Measurements from ENCODE around the gene ZNF227. TPM values are rescaled to one million over a fixed set of nuclear protein-coding genes. Genes with fewer than 3 reads are reported as not detected.

The ZNF227 gene
- total RNA-seq, 2 donors from 2014 or later: 4.3 to 8.0 TPM

DNA sequence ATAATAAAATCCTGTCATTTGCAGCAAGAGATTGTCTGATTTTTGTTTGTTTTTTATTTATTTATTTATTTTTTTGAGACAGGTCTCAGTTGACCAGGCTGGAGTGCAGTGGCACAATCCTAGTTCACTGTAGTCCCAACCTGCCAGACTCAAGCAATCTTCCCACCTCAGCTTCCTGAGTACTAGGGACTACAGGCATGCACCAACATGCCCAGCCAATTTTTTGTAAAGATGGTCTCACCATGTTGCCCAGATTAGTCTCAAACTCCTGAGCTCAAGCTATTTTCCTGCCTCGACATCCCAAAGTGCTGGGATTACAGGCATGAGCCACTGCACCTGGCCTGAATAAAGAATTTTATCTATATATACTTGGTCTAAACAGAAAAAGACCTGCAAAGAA, 65.0 kb downstream of the ZNF227 start:
- intact Hi-C loops (cut with DNase I): no loop called here

DNA sequence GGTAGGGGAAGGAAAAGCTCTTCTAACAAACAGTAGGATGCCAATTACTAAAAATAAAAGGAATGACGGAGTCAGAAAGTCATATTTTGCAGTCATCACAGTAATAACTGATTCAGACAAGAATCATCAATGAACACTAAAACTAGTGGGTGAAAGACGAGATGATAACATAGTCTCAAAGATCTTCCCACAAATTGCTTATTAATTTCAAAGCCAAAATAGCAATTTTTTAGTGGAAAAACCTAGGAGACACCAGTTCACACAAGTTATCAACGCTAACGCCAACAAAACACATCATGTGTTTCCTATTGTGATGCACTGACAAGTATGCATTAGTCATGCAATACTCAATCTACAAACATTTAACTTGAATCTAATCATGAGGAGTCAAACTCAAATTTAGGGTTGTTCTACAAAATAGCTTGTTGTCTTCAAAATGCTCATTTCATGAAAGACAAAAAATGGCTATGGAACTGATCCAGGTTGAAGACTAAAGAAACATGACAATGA, 65.9 kb downstream of the ZNF227 start:
- Histone ChIP-seq H3K27me3 (no peaks in the 10 kb centered on the region), H3K36me3 (replicated peaks in 1 of 2; ENCODE audit: insufficient read depth in 1 of 2, low read depth in 2 of 2) (no peaks in the 10 kb centered on the region), H3K27ac (no peak overlapping the region), H3K9me3 (peaks cover 0 to 37% (median 0%) of the 10 kb centered on the region in 3 donors), H3K4me1 (no peaks in the 10 kb centered on the region), H3K4me3 (no peak overlapping the region)
- DNase-seq: no peak
- no peak for ATAC-seq
- intact Hi-C loops (cut with DNase I): no loop called here
- WGBS, 2 donors: 85 to 90% methylated on average over 4 of the region's 4 CpGs
- no peak for TF ChIP-seq POLR2A (IDR thresholded peaks at IDR 0.05)
- TF ChIP-seq, protein P1, sequence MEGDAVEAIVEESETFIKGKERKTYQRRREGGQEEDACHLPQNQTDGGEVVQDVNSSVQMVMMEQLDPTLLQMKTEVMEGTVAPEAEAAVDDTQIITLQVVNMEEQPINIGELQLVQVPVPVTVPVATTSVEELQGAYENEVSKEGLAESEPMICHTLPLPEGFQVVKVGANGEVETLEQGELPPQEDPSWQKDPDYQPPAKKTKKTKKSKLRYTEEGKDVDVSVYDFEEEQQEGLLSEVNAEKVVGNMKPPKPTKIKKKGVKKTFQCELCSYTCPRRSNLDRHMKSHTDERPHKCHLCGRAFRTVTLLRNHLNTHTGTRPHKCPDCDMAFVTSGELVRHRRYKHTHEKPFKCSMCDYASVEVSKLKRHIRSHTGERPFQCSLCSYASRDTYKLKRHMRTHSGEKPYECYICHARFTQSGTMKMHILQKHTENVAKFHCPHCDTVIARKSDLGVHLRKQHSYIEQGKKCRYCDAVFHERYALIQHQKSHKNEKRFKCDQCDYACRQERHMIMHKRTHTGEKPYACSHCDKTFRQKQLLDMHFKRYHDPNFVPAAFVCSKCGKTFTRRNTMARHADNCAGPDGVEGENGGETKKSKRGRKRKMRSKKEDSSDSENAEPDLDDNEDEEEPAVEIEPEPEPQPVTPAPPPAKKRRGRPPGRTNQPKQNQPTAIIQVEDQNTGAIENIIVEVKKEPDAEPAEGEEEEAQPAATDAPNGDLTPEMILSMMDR (IDR thresholded peaks at IDR 0.05): no peak

More for the DNA sequence above, 65.0 kb downstream of the ZNF227 start:
- Histone ChIP-seq H3K27me3 (no peaks in the 10 kb centered on the region), H3K27ac (no peak overlapping the region), H3K4me3 (no peak overlapping the region), H3K36me3 (replicated peaks in 1 of 2; ENCODE audit: insufficient read depth in 1 of 2, low read depth in 2 of 2) (no peaks in the 10 kb centered on the region), H3K9me3 (peaks cover 0 to 32% (median 0%) of the 10 kb centered on the region in 3 donors), H3K4me1 (no peaks in the 10 kb centered on the region)
- DNase-seq (no peak), ATAC-seq (no peak)
- WGBS, 2 donors: 88 to 100% methylated on average over 1 of the region's 1 CpG
- TF ChIP-seq, protein P1 (IDR thresholded peaks at IDR 0.05): no peak
- TF ChIP-seq POLR2A (IDR thresholded peaks at IDR 0.05): no peak

DNA sequence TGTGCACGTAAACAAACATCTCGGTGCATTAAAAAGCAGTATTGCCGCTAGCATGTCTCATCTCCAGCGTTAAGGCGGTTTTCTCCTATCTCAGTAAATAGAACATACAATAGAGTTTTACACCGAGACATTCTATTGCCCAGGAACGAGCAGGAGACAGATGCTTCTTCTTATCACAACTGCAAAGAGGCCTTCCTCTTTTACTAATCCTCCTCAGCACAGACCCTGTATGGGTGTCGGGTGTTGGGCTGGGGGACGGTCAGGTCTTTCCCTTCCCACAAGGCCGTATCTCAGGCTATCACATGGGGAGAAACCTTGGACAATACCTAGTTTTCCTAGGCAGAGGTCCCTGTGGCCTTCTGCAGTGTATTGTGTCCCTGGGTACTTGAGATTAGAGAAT, 68.6 kb downstream of the ZNF227 start:
- Histone ChIP-seq H3K4me3 (no peak overlapping the region), H3K27me3 (no peaks in the 10 kb centered on the region), H3K9me3 (peaks cover 0 to 29% (median 0%) of the 10 kb centered on the region in 3 donors), H3K36me3 (replicated peaks in 1 of 2; ENCODE audit: insufficient read depth in 1 of 2, low read depth in 2 of 2) (no peaks in the 10 kb centered on the region), H3K4me1 (no peaks in the 10 kb centered on the region), H3K27ac (no peak overlapping the region)
- TF ChIP-seq, protein P1 (IDR thresholded peaks at IDR 0.05): no peak
- TF ChIP-seq POLR2A (IDR thresholded peaks at IDR 0.05): no peak
- intact Hi-C loops (cut with DNase I): no loop called here
- ATAC-seq (no peak), DNase-seq (no peak)
- WGBS, 2 donors: 77 to 86% methylated on average over 10 of the region's 10 CpGs

DNA sequence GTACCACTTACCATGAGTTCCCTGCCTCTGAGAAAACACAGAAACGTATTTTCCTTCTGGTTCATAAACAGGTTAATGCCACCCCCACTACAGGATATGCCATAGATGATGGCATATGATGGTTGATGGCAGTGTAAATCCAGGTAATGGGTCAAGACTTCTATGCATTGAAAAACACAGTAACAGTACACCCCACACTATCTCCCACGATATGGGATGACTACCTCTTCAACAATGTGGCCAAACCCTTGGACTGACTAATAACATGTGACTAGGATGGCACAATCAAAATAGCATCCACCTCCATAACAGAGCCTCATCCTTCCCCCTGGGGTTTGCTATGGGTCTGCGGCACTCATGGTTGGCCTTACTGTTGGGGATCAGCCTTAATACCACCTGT, 70.5 kb downstream of the ZNF227 start:
- peaks cover 2 to 6% of the 10 kb centered on the region in 2 donors for H3K36me3 ChIP-seq (replicated peaks in 1 of 2; ENCODE audit: insufficient read depth in 1 of 2, low read depth in 2 of 2)
- intact Hi-C loops (cut with DNase I): no loop called here
- H3K9me3 ChIP-seq: peaks cover 0 to 41% (median 0%) of the 10 kb centered on the region in 3 donors
- no peak overlapping the region for H3K4me3 ChIP-seq
- ATAC-seq: no peak
- TF ChIP-seq, protein P1 (IDR thresholded peaks at IDR 0.05): no peak
- TF ChIP-seq POLR2A (IDR thresholded peaks at IDR 0.05): no peak
- DNase-seq: no peak
- WGBS, 2 donors: 85 to 92% methylated on average over 3 of the region's 3 CpGs
- no peaks in the 10 kb centered on the region for H3K4me1 ChIP-seq
- H3K27ac ChIP-seq: no peak overlapping the region
- H3K27me3 ChIP-seq: no peaks in the 10 kb centered on the region

DNA sequence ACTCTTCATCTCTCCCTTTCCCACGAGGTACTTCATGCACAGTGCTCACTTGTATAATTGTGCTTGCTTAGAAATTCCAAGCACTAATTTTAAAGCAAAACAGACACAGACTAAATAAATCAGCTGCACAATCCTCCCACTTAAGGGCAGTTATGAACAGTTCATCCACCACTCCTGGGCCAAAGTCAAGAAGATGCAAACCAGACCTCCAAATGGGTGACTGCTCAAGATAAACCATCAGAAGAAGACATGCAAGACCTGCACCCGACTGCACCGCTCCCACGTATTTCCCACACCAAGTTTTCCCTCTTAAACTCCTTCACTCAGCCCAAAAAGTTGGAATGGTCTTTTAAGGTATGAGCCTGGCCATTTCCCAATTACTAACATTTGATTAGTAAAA, 72.6 kb downstream of the ZNF227 start:
- H3K9me3 ChIP-seq: peaks cover 0 to 47% (median 0%) of the 10 kb centered on the region in 3 donors
- 80 to 85% methylated on average over 4 of the region's 4 CpGs for WGBS, 2 donors

More for the DNA sequence above, 72.6 kb downstream of the ZNF227 start:
- no peaks in the 10 kb centered on the region for H3K4me1 ChIP-seq
- no peak overlapping the region for H3K27ac ChIP-seq
- H3K27me3 ChIP-seq: no peaks in the 10 kb centered on the region
- DNase-seq (no peak), ATAC-seq (no peak)
- TF ChIP-seq, protein P1 (IDR thresholded peaks at IDR 0.05): no peak
- TF ChIP-seq POLR2A (IDR thresholded peaks at IDR 0.05): no peak
- intact Hi-C loops (cut with DNase I): no loop called here
- peaks cover 8 to 16% of the 10 kb centered on the region in 2 donors for H3K36me3 ChIP-seq (replicated peaks in 1 of 2; ENCODE audit: insufficient read depth in 1 of 2, low read depth in 2 of 2)
- no peak overlapping the region for H3K4me3 ChIP-seq
